GM12872 (cell line): Measurements from ENCODE around the gene NT5DC3.

Experiments used
- TF ChIP-seq, protein P1 (sequence below): IDR thresholded peaks from 3 replicates; pipeline ENCODE4 v1.5.1; 2011; ENCODE audit warnings: low read depth, mild to moderate bottlenecking, low read length, moderate library complexity; ENCODE audit not compliant: insufficient read depth

NT5DC3 gene

DNA sequence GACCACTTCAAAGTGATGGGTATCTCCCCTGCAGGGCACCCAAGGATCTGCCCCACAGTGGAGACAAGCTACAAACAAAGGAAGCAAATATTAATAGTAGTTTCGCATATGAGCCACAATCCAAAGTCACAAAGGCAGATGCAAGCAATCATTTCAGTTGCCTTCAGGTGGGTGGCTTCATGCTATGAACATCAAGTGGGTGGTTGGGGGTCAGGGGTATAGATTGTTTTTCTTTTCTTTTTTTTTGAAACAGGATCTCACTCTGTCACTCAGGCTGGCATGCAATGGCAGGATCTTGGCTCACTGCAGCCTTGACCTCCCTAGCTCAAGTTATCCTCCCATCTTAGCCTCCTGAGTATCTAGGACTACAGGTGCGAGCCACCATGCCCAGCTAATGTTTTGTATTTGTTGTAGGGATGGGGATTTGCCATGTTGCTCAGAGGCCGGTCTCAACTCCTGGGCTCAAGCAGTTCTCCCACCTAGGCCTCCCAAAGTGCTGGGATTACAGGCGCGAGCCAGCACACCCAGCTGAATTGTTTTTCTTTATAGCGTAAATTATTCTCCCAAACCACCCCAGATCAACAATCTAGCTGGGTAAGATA lies 13.4 kb upstream of the NT5DC3 start:
- TF ChIP-seq, protein P1, sequence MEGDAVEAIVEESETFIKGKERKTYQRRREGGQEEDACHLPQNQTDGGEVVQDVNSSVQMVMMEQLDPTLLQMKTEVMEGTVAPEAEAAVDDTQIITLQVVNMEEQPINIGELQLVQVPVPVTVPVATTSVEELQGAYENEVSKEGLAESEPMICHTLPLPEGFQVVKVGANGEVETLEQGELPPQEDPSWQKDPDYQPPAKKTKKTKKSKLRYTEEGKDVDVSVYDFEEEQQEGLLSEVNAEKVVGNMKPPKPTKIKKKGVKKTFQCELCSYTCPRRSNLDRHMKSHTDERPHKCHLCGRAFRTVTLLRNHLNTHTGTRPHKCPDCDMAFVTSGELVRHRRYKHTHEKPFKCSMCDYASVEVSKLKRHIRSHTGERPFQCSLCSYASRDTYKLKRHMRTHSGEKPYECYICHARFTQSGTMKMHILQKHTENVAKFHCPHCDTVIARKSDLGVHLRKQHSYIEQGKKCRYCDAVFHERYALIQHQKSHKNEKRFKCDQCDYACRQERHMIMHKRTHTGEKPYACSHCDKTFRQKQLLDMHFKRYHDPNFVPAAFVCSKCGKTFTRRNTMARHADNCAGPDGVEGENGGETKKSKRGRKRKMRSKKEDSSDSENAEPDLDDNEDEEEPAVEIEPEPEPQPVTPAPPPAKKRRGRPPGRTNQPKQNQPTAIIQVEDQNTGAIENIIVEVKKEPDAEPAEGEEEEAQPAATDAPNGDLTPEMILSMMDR, result no peak

DNA sequence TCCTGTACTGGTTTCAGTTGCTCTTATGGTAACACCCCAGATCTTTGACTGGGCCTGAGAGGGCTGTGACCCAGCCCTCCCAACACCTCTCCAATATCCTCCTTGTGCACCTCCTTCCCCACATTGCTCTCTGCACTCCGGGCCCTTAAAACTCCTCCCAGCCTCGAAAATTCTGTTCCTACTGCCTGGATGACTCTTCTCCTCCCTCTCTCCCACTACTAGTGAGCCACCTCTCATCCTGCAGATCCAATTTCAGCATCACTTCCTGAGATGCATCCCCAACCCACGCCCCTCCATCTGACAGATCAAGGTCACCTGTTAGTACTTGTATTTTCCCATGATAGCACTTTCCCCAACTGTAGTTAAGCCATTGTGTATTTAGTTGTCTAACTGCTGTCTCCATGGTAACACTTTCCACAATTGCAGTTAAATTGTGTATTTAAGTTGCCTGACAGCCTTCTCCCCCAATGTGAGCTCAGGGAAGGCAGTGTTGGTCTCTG lies 11.5 kb upstream of the NT5DC3 start:
- TF ChIP-seq, protein P1, result no peak

DNA sequence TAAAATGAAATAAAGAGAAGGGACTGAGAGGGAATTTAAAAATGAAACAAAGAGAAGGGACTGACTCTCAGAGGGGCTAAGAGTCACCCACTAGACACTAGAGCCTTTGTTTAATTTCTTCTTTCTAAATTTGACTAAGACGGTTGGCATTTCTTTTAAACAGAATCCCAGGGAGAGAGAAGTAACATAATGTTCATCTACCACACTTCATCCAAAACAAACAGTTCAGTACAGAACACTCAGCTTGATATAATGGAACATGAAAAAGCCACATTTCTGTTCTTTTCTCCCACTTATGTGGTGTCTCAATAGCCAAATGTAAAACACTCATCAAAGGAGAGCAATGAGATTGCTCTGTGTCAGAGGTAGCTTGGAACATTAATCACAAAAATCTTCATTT lies 10.1 kb upstream of the NT5DC3 start:
- TF ChIP-seq, protein P1, result no peak

DNA sequence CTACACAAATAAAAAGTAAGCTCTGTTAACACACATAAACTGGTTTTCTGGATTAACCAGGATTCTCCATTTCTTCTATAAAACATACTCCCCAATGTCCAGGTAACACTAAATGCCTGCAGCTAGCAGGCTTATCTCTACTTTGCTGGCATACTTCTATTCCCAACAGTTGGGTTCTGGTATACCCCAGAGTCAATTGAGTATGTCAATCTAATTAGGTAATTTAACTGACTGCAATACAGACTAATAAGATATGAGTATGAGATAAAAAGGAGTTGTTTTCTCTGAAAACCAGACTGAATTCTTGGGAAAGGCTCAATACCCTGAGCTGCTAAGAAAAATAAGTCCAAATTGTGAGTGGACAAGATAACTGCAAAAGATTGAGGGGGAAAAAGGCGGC lies 9.4 kb upstream of the NT5DC3 start:
- TF ChIP-seq, protein P1, result no peak

DNA sequence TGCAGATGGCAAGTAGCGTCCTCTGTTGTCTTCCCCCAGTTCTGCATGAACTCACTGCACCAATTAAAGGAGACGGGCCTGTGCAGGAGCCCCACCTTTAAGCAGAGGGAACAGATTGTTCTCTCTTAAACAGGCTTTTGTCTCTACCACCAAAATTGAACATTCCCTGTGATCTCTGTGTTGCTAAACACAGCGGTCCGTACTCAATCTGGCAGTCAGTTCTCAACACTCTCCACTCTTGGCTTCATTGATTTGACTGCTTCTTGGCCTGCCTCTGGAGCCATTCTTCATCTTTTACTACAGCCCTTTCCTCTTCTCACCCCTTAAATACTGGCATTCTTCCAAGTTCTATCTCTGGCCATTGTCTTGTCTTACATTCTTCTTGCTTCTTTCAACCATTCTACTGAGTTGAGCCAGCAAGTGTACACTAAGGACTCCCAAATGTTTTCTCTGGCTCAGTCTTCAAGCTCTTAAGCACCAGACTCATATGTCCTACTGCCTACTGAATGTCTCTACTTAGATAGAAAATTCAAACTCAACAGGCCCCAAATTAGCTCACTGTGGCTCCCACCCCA lies 8.0 kb upstream of the NT5DC3 start:
- TF ChIP-seq, protein P1, result no peak

DNA sequence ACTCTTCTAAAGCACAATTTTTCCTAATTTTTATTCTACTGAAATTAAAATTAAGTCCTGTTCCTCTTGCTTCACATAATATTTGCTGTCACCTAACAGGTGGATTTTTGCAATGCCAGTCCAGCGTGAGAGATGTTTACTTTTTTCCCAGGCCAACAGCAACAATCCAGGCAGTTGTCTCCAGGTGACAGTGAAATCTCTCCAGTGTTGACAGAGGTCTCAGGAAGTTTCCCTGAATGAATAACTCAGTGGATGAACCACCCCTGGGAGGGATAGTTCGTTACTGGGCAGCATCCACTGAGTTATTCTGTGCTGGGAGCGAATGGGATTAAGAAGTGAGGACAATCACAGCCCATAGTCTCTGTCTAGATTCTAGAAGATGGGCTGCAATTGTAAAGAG lies 7.1 kb upstream of the NT5DC3 start:
- TF ChIP-seq, protein P1, result no peak

DNA sequence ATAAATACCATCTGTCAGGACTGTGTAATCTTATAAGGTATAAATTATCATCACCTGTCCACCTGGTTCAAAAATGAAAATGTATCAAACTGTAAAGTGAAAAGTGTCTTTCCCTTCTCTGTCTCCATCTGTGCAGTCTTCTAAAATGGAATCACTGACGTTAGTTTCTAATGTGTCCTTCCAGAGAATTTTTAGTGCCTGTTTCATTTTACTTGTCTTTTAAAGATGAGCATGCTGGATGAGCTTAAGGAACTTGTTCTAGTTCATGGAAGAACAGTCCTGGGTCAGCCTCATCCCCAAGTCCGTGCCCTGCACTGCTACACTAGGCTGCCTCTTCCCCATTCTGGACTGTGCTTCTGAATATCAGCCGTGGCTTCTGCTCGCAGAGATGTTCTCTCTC lies 5.4 kb upstream of the NT5DC3 start:
- TF ChIP-seq, protein P1, result no peak
